ENCODE results near the gene KRT76.

Gene KRT76

GRCh38 chr12:52772188-52772587 is 5.0 kb downstream of the KRT76 start:
- Histone ChIP-seq H3K27me3 (ENCODE audit: insufficient read depth, poor library complexity, severe bottlenecking) (peaks cover 5% of the 10 kb centered on the region), H3K4me3 (replicated peaks; ENCODE audit: insufficient read depth, low read length) (no peak overlapping the region), H3K27ac (replicated peaks) (no peak overlapping the region)
- no peak for DNase-seq (ENCODE audit: low read depth in 1 of 2, low spot score in 1 of 2)
- TF ChIP-seq GABPA (IDR thresholded peaks at IDR 0.05; ENCODE audit: low read depth) (no peak), REST (IDR thresholded peaks at IDR 0.05; ENCODE audit: insufficient replicate concordance, low read depth) (no peak), SPI1 (IDR thresholded peaks at IDR 0.05; ENCODE audit: borderline replicate concordance, low read depth) (no peak), POLR2AphosphoS5 (IDR thresholded peaks at IDR 0.05; ENCODE audit: low read depth) (no peak), CTCF (IDR thresholded peaks at IDR 0.05; ENCODE audit: insufficient read depth, low read length) (no peak)

GRCh38 chr12:52771505-52771904 is 5.6 kb downstream of the KRT76 start:
- peaks cover 5% of the 10 kb centered on the region for H3K27me3 ChIP-seq (ENCODE audit: insufficient read depth, poor library complexity, severe bottlenecking)
- H3K4me3 ChIP-seq (replicated peaks; ENCODE audit: insufficient read depth, low read length), result no peak overlapping the region
- no peak for DNase-seq (ENCODE audit: low read depth in 1 of 2, low spot score in 1 of 2)
- TF ChIP-seq CTCF (IDR thresholded peaks at IDR 0.05; ENCODE audit: insufficient read depth, low read length) (no peak), SPI1 (IDR thresholded peaks at IDR 0.05; ENCODE audit: borderline replicate concordance, low read depth) (no peak), POLR2AphosphoS5 (IDR thresholded peaks at IDR 0.05; ENCODE audit: low read depth) (no peak), GABPA (IDR thresholded peaks at IDR 0.05; ENCODE audit: low read depth) (no peak), REST (IDR thresholded peaks at IDR 0.05; ENCODE audit: insufficient replicate concordance, low read depth) (no peak)
- H3K27ac ChIP-seq (replicated peaks), result no peak overlapping the region

GRCh38 chr12:52771088-52771487 is 6.1 kb downstream of the KRT76 start:
- H3K4me3 ChIP-seq (replicated peaks; ENCODE audit: insufficient read depth, low read length), result no peak overlapping the region
- no peak for TF ChIP-seq SPI1 (IDR thresholded peaks at IDR 0.05; ENCODE audit: borderline replicate concordance, low read depth)
- TF ChIP-seq REST (IDR thresholded peaks at IDR 0.05; ENCODE audit: insufficient replicate concordance, low read depth), result no peak
- H3K27ac ChIP-seq (replicated peaks), result no peak overlapping the region
- peaks cover 5% of the 10 kb centered on the region for H3K27me3 ChIP-seq (ENCODE audit: insufficient read depth, poor library complexity, severe bottlenecking)
- DNase-seq (ENCODE audit: low read depth in 1 of 2, low spot score in 1 of 2), result no peak

GRCh38 chr12:52769946-52770345 is 7.2 kb downstream of the KRT76 start:
- H3K27me3 ChIP-seq (ENCODE audit: insufficient read depth, poor library complexity, severe bottlenecking), result no peaks in the 10 kb centered on the region
- TF ChIP-seq SPI1 (IDR thresholded peaks at IDR 0.05; ENCODE audit: borderline replicate concordance, low read depth) (no peak), REST (IDR thresholded peaks at IDR 0.05; ENCODE audit: insufficient replicate concordance, low read depth) (no peak), GABPA (IDR thresholded peaks at IDR 0.05; ENCODE audit: low read depth) (no peak), POLR2AphosphoS5 (IDR thresholded peaks at IDR 0.05; ENCODE audit: low read depth) (no peak), CTCF (IDR thresholded peaks at IDR 0.05; ENCODE audit: insufficient read depth, low read length) (no peak)
- H3K27ac ChIP-seq (replicated peaks), result no peak overlapping the region
- no peak overlapping the region for H3K4me3 ChIP-seq (replicated peaks; ENCODE audit: insufficient read depth, low read length)
- DNase-seq (ENCODE audit: low read depth in 1 of 2, low spot score in 1 of 2), result no peak

Measured in HL-60 (cell line).